Esophagus mucosa (tissue), 1 donor: ENCODE data around the gene PTPRU. TPM values are rescaled to one million over a fixed set of nuclear protein-coding genes. Genes with fewer than 3 reads are reported as not detected.

Source experiments
- ATAC-seq: fragments of 200-7000 bp; cut with Tn5 transposase; one replicate; pipeline ENCODE4 v1.9.1; 2020
- total RNA-seq: library from RNA; stranded (reverse); gene quantifications from one replicate; pipeline ENCODE4 v1.2.4, GENCODE V29; 2023
- donor health status: DM: yes; HTN: yes; CAD: no.

PTPRU gene
- total RNA-seq, 1 donor from 2014 or later, result 6.2 TPM

- ATAC-seq, result no peak
These were observed 132.9 kb downstream of the PTPRU start for GRCh38 chr1:29368936-29369932.

- ATAC-seq, result peak; percentile 13
These were observed 133.7 kb downstream of the PTPRU start for GRCh38 chr1:29370067-29370466.

- no peak for ATAC-seq
These were observed 135.0 kb downstream of the PTPRU start for GRCh38 chr1:29371332-29371731.

GRCh38 chr1:29372108-29372507 is 135.8 kb downstream of the PTPRU start:
- ATAC-seq, result no peak

Other genes with a start within 250 kb of the PTPRU start
- gene TMEM200B, start 112.6 kb upstream of the PTPRU start, total RNA-seq, result 1.4 TPM
- 47.6 TPM for gene SRSF4, start 54.6 kb upstream of the PTPRU start, total RNA-seq
- 21.0 TPM for gene MECR, start 5.6 kb upstream of the PTPRU start, total RNA-seq